NCI-H82 treated with DMSO at 0.1 percent for 48 hours (cell line): Measurements from ENCODE around the gene SLC4A1.

Experiments used
- DNase-seq: peaks from one replicate; lab custom pipeline; 2025; ENCODE audit not compliant: unreplicated experiment; lab: John Stamatoyannopoulos, UW

SLC4A1 gene

GRCh38 chr17:44207319-44207718 lies 60.6 kb downstream of the SLC4A1 start:
- DNase-seq: no peak

DNA sequence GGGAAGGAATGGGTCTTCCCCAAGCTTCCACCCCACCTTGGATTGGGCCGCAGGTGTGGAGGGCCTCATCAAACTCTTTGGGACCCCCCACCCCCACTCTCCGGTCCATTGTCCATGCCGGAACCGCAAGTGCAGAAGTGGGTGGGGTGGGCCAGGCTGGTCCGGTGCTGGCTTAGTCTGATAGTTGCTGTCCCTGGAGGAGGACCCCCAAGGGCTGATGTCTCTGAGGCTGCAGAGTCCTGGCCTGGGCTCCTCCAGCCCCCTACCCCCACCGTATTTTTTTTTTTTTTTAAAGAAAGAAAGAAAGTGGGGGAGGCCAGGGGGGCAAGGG lies 61.1 kb downstream of the SLC4A1 start:
- DNase-seq: no peak

GRCh38 chr17:44205962-44206824 lies 61.7 kb downstream of the SLC4A1 start:
- no peak for DNase-seq

GRCh38 chr17:44204441-44204882 lies 63.5 kb downstream of the SLC4A1 start:
- no peak for DNase-seq

GRCh38 chr17:44203731-44204440 lies 64.0 kb downstream of the SLC4A1 start:
- peak; percentile 61 for DNase-seq

- no peak for DNase-seq
Measured at GRCh38 chr17:44202756-44203155, 65.2 kb downstream of the SLC4A1 start.

DNA sequence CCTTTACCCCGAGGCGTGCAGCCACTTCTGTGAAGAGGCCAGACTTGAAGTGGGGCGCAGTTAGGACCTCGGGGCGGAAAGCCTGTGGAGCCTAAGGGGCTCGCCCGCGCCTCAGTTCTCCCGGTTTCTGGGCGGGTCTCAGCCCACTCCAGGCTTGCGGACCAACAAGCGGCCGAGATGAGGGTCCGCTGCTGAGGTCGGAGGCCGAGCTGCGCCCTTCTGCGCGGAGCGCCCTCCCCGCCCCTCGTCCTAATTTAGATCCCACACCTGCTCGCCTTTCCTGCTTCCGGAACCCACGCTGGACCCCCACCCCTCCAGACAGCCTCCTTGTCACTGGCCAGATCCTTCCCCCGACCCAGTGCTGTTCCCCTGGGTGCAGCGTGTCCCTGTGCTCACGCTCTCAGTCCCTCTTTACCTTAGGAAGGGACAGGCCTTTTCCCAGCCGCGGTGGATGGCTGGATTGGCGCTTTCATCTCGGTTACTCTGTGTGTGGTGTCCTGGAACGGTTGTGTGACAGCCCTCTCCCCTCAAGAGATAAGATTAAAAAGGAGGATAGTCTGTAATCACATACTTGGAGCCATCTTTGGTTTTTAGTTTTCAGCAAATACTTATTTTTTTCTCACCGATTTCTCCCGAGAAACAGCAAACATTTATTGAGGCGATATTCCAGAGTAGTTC lies 67.3 kb downstream of the SLC4A1 start:
- no peak for DNase-seq

DNA sequence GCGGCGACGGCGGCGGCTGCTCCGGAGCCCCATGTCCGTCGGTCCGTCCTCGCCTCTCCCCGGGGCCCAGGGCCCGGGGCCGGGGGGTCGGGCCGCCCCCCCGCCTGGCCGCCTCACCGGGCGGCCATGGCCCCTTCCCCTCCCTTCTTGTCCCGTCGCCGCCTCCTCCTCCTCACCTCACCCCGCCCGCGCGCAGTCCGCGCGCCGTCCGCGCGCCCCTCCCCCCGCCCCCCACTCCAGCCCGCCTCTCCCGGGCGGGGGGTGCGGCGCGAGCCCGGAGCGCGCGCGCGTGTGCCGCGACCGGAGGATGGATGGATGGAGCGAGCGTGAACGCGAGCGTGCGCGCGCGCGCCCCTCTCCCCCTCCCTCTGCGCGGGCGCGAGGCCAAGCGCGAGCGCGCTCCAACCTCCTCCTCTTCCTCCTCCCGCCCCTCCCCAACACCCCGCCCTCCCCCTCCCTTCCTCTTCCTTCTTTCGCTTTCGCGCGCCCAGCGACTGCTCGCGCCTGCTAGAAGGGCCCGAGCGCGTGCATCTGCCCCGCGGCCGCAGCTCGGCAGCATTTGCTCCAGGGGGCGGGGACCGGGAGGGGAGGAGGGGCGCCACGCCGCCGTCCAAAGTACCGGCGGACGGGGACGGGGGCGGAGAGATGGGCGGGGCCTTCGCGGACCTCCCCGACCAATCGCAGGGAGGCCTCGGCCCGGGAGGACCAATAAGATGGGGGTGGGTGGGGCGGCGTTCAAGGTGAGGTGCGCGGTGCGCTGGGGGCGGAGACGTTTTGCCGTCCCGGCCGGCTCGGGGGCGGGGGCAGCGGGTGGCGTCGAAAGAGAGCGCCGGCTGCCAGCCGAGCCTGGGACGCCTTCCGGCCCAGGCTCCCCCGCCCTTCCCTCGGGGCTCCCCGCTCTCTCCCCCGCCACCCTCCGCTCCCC lies 68.1 kb downstream of the SLC4A1 start, which contains the start of gene ATXN7L3:
TSS of gene ATXN7L3 (minus strand) at position 332 of the 925 bp plus-strand sequence. CDS start 1,814 bp downstream, outside the sequence.
- peak; percentile 90 for DNase-seq

- DNase-seq: no peak
Measured at GRCh38 chr17:44198721-44199552, 69.0 kb downstream of the SLC4A1 start.
